Measurements from ENCODE around the gene COL4A6.

DNA sequence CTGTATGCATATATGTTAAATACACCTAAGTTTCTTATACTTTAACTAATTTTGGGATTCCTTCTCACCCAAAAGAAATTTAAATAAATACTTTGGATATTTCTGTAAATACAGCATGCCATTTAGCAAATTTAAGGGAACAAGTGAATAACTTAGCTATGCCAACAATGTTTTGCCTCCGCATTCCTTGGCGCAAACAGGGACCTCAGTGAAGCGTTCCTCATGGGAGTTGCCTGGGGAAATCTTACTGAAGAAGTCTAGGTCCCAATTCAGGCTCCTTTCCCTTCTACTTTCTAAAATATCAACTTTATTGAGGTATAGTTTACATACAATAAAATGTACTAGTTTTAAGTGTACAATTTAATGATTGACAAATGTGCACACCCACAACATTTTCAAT, 26.4 kb upstream of the COL4A6 start:
- TF ChIP-seq GLIS3 (CRISPR knock-in tag; IDR thresholded peaks at IDR 0.05) (no peak), ZNF565 (CRISPR knock-in tag; conservative IDR thresholded peaks at IDR 0.05; ENCODE audit: low read depth) (no peak), RARB (CRISPR knock-in tag; IDR thresholded peaks at IDR 0.05) (no peak), ZNF8 (CRISPR knock-in tag; IDR thresholded peaks at IDR 0.05) (no peak), ZNF70 (CRISPR knock-in tag; IDR thresholded peaks at IDR 0.05) (no peak), ZC3H10 (CRISPR knock-in tag; IDR thresholded peaks at IDR 0.05) (no peak), ZFP3 (CRISPR knock-in tag; IDR thresholded peaks at IDR 0.05) (no peak), ARNTL (CRISPR knock-in tag; IDR thresholded peaks at IDR 0.05; ENCODE audit: borderline replicate concordance, low read depth) (no peak), ISL1 (CRISPR knock-in tag; IDR thresholded peaks at IDR 0.05) (no peak), OSR1 (CRISPR knock-in tag; IDR thresholded peaks at IDR 0.05) (no peak)
- TF ChIP-seq, protein P1, sequence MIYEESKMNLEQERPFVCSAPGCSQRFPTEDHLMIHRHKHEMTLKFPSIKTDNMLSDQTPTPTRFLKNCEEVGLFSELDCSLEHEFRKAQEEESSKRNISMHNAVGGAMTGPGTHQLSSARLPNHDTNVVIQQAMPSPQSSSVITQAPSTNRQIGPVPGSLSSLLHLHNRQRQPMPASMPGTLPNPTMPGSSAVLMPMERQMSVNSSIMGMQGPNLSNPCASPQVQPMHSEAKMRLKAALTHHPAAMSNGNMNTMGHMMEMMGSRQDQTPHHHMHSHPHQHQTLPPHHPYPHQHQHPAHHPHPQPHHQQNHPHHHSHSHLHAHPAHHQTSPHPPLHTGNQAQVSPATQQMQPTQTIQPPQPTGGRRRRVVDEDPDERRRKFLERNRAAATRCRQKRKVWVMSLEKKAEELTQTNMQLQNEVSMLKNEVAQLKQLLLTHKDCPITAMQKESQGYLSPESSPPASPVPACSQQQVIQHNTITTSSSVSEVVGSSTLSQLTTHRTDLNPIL (CRISPR knock-in tag; IDR thresholded peaks at IDR 0.05; ENCODE audit: low read depth), result no peak
- TF ChIP-seq, protein P2, sequence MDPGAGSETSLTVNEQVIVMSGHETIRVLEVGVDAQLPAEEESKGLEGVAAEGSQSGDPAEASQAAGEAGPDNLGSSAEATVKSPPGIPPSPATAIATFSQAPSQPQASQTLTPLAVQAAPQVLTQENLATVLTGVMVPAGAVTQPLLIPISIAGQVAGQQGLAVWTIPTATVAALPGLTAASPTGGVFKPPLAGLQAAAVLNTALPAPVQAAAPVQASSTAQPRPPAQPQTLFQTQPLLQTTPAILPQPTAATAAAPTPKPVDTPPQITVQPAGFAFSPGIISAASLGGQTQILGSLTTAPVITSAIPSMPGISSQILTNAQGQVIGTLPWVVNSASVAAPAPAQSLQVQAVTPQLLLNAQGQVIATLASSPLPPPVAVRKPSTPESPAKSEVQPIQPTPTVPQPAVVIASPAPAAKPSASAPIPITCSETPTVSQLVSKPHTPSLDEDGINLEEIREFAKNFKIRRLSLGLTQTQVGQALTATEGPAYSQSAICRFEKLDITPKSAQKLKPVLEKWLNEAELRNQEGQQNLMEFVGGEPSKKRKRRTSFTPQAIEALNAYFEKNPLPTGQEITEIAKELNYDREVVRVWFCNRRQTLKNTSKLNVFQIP (CRISPR knock-in tag; IDR thresholded peaks at IDR 0.05; ENCODE audit: borderline replicate concordance, low read depth), result no peak
- TF ChIP-seq, protein P3, sequence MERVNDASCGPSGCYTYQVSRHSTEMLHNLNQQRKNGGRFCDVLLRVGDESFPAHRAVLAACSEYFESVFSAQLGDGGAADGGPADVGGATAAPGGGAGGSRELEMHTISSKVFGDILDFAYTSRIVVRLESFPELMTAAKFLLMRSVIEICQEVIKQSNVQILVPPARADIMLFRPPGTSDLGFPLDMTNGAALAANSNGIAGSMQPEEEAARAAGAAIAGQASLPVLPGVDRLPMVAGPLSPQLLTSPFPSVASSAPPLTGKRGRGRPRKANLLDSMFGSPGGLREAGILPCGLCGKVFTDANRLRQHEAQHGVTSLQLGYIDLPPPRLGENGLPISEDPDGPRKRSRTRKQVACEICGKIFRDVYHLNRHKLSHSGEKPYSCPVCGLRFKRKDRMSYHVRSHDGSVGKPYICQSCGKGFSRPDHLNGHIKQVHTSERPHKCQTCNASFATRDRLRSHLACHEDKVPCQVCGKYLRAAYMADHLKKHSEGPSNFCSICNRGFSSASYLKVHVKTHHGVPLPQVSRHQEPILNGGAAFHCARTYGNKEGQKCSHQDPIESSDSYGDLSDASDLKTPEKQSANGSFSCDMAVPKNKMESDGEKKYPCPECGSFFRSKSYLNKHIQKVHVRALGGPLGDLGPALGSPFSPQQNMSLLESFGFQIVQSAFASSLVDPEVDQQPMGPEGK (CRISPR knock-in tag; IDR thresholded peaks at IDR 0.05; ENCODE audit: borderline replicate concordance), result no peak
